Measurements from ENCODE around the gene FAM163A. TPM values are rescaled to one million over a fixed set of nuclear protein-coding genes. Genes with fewer than 3 reads are reported as not detected.

FAM163A gene
- total RNA-seq, 1 experiment from 2014 or later = not detected

DNA sequence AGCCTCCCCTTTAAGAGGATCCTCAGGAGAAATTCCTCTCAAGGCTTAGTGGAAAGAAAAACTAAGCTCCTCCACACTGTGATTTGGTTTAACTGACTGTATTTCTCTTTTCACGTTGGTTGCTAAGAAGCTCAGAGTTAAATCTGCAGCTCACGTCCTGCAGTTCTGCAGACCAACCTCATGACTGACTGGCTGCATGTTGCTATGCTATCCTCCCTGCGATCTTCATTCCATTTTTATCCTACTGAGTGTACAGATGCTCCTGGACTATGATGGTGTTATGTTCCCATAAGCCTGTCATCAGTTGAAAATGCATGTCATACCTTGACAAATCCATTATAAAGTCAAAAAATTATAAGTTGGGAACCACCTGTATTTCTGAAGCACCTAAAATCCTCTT lies 34.6 kb downstream of the FAM163A start (continued):
- TF ChIP-seq REST (IDR thresholded peaks at IDR 0.05; ENCODE audit: low read depth) = no peak
- TF ChIP-seq RAD21 (IDR thresholded peaks at IDR 0.05; ENCODE audit: low read depth) = no peak
- no peak for TF ChIP-seq EZH2 (IDR thresholded peaks at IDR 0.05)

DNA sequence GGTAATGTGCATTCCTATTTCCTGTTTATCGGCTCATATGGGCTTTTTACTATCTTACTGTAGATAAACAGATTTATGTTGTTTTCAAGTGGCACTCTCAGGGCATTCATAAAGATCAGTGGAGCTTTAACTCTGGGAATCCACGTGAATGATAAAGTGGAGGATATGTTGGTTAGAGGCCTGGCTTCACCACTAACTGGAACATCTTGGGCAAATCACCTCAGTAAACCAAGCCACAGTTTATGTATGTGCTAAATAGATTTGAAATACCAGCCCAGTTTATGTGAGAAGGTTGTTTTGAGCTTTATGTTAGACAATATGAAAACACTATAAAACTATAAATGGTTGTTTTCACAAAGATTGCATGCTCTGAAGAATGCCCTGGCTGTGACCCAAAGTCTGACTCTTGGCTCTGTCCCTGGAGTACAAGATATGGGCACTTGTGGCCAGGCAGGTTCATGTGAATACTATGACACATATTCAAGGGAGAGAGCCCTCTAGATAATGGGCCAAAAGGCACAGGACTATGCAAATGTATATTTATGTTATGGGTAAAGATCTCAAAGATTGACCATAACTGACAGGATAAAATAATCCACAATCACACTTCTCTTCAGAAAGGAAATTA lies 36.7 kb downstream of the FAM163A start:
- RAD21 ChIA-PET (ENCODE audit: low non-redundant PET in 1 of 2, low total read pairs in 2 of 2, uncharacterized antibody in 2 of 2, unreplicated experiment in 2 of 2) = no interaction called here
- H3K4me1 ChIP-seq (ENCODE audit: control insufficient read depth in 1 of 2, insufficient read depth in 2 of 2, low read length in 2 of 2) = no peaks in the 10 kb centered on the region
- H3K36me3 ChIP-seq (ENCODE audit: control insufficient read depth in 1 of 2, insufficient read depth in 2 of 2, low read length in 2 of 2) = no peaks in the 10 kb centered on the region

More for the DNA sequence above, 36.7 kb downstream of the FAM163A start:
- ChIA-PET POLR2A (no interaction called here), CTCF (interaction anchor here (1.1 kb wide), 1 partner anchor 35 kb away, joined by 4 read pairs; no protein-coding TSS in a partner anchor)
- Histone ChIP-seq H3K9me3 (ENCODE audit: control insufficient read depth in 1 of 2, insufficient read depth in 1 of 2, low read depth in 1 of 2, low read length in 2 of 2) (no peaks in the 10 kb centered on the region), H3K27ac (ENCODE audit: low read depth, low read length) (no peak overlapping the region), H4K20me1 (ENCODE audit: insufficient read depth) (no peaks in the 10 kb centered on the region), H3K9ac (ENCODE audit: low read length) (no peak overlapping the region), H2AFZ (ENCODE audit: low read depth, low read length, poor library complexity, severe bottlenecking) (no peak overlapping the region), H3K9me2 (ENCODE audit: insufficient read depth) (no peaks in the 10 kb centered on the region), H3K27me3 (ENCODE audit: insufficient read depth, low read length) (no peaks in the 10 kb centered on the region), H3K4me3 (replicated peaks in 1 of 2; ENCODE audit: low read depth in 1 of 2, low read length in 2 of 2) (no peak overlapping the region), H3K4me2 (ENCODE audit: low read length) (no peak overlapping the region), H3K79me2 (ENCODE audit: insufficient read depth, low read length) (no peaks in the 10 kb centered on the region)
- ATAC-seq = no peak
- intact Hi-C loops (cut with micrococcal nuclease) = no loop called here
- no TSS peak for BruUV-seq (replicated peaks)
- DNase-seq (ENCODE audit: low read depth, low spot score) = no peak
- TF ChIP-seq ZFX (IDR thresholded peaks at IDR 0.05) = no peak
- no peak for TF ChIP-seq ZNF274 (IDR thresholded peaks at IDR 0.05; ENCODE audit: low read depth, low read length)
- no peak for TF ChIP-seq EGR1 (IDR thresholded peaks at IDR 0.05; ENCODE audit: low read depth)
- no peak for TF ChIP-seq REST (IDR thresholded peaks at IDR 0.05; ENCODE audit: low read depth)
- no peak for TF ChIP-seq CEBPB (IDR thresholded peaks at IDR 0.05; ENCODE audit: low read depth)
- TF ChIP-seq, protein P1, sequence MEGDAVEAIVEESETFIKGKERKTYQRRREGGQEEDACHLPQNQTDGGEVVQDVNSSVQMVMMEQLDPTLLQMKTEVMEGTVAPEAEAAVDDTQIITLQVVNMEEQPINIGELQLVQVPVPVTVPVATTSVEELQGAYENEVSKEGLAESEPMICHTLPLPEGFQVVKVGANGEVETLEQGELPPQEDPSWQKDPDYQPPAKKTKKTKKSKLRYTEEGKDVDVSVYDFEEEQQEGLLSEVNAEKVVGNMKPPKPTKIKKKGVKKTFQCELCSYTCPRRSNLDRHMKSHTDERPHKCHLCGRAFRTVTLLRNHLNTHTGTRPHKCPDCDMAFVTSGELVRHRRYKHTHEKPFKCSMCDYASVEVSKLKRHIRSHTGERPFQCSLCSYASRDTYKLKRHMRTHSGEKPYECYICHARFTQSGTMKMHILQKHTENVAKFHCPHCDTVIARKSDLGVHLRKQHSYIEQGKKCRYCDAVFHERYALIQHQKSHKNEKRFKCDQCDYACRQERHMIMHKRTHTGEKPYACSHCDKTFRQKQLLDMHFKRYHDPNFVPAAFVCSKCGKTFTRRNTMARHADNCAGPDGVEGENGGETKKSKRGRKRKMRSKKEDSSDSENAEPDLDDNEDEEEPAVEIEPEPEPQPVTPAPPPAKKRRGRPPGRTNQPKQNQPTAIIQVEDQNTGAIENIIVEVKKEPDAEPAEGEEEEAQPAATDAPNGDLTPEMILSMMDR (IDR thresholded peaks at IDR 0.05 in 2 of 3, conservative IDR thresholded peaks at IDR 0.05 in 1 of 3; ENCODE audit: borderline replicate concordance in 1 of 3, insufficient read depth in 1 of 3, low read depth in 2 of 3, low read length in 2 of 3) = no peak
- TF ChIP-seq CBX3 (IDR thresholded peaks at IDR 0.05; ENCODE audit: low read depth) = no peak
- no peak for TF ChIP-seq SP1 (IDR thresholded peaks at IDR 0.05; ENCODE audit: low read depth)
- TF ChIP-seq POLR2AphosphoS5 (IDR thresholded peaks at IDR 0.05; ENCODE audit: low read depth, low read length) = no peak
- no peak for TF ChIP-seq YY1 (IDR thresholded peaks at IDR 0.05; ENCODE audit: extremely low read depth, insufficient replicate concordance, low read depth, low read length)
- no peak for TF ChIP-seq ATF3 (IDR thresholded peaks at IDR 0.05)
